ENCODE results near the gene ATP5F1E.
A peak's percentile ranks its signal among the peaks of the same experiment; 100 is the strongest.

ATP5F1E gene

DNA sequence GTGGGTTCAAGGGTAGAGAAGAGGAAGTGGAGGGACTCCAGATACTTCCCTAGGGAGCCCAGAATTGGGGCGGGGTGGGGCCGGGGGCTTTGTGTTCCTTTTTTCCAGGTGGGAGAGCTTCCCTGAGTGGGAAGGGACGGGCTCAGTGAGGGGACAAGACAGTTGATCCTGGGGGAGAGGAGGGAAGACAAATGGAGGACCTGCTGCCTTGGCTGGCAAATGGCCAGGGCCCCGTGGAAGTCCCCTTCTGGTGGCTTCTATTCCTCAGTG, 27.7 kb downstream of the ATP5F1E start:
- DNase-seq: peak in 1 of 2 donors; percentile 69
- intact Hi-C loops (cut with DNase I; ENCODE audit: low total_unique reads): no loop called here
- Histone ChIP-seq H3K4me3 (peak overlapping the region in 1 of 2 donors; percentile 90), H3K27ac (peak overlapping the region; percentile 86 to 94), H3K36me3 (peaks cover 11 to 34% (median 22%) of the 10 kb centered on the region in 3 donors), H3K27me3 (no peaks in the 10 kb centered on the region), H3K4me1 (peaks cover 0 to 50% (median 35%) of the 10 kb centered on the region in 4 donors), H3K9me3 (no peaks in the 10 kb centered on the region)
- TF ChIP-seq, protein P1, sequence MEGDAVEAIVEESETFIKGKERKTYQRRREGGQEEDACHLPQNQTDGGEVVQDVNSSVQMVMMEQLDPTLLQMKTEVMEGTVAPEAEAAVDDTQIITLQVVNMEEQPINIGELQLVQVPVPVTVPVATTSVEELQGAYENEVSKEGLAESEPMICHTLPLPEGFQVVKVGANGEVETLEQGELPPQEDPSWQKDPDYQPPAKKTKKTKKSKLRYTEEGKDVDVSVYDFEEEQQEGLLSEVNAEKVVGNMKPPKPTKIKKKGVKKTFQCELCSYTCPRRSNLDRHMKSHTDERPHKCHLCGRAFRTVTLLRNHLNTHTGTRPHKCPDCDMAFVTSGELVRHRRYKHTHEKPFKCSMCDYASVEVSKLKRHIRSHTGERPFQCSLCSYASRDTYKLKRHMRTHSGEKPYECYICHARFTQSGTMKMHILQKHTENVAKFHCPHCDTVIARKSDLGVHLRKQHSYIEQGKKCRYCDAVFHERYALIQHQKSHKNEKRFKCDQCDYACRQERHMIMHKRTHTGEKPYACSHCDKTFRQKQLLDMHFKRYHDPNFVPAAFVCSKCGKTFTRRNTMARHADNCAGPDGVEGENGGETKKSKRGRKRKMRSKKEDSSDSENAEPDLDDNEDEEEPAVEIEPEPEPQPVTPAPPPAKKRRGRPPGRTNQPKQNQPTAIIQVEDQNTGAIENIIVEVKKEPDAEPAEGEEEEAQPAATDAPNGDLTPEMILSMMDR (IDR thresholded peaks at IDR 0.05): no peak

DNA sequence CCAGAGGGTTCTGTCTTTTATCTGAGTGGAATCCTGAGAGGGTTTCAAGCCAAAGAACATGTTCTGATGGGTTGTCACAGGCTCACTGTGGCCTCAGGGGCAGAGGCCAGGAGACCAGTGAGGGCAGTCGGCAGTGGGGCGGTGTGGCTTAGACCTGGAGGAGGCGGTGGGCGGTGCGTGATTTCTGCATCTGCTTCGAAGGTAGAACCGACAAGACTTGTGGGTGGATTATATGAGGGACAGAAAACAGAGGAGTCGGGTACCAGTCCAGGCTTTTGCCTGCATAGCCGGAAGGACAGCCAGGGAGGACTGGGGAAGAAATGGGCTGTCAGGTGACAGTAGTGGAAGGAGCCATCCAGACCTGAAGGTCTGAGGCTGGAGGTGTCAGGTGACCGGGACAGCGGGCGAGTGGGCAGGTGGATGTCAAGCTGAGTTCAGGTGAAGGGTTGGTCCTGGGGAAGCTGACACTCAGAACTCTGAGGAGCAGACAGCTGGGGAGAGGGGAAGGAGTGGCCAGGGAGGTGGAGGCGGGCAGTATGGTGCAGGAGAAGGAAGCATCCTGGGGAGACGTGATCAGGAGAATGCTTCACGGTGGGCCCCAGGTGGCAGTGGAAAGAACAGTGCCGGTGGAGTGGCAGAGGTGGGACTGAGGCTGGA, 28.2 kb downstream of the ATP5F1E start:
- Histone ChIP-seq H3K36me3 (peaks cover 11 to 38% (median 27%) of the 10 kb centered on the region in 3 donors), H3K9me3 (no peaks in the 10 kb centered on the region), H3K4me3 (peak overlapping the region in 1 of 2 donors; percentile 90)

DNA sequence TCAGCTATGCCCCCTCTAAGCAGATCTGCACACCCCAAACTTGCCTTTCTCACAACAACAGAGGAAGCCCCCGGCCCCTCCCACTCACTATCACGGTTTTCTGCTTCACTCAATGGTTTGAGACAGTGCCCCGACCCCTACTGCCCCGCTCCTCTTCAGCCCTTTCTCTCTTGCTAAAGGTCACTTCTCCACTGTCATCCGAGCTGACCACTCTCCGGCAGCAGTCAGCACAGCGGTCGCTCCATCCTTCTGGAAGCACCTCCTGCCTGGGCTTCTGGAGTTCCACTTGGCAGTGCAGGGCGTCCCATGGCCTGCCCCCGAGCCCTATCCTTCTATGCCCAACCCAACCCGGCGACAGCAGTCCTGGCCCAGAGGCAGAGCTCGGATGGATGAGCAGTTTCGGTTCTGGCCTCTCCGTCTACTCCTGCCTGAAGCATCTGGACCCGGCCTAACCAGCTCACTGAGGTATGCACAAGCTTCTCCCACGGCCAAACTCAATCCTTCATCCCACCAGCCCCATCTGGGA, 29.2 kb downstream of the ATP5F1E start:
- Histone ChIP-seq H3K27me3 (no peaks in the 10 kb centered on the region), H3K4me3 (no peak overlapping the region), H3K9me3 (no peaks in the 10 kb centered on the region), H3K36me3 (peaks cover 11 to 49% (median 36%) of the 10 kb centered on the region in 3 donors), H3K4me1 (peaks cover 0 to 49% (median 35%) of the 10 kb centered on the region in 4 donors), H3K27ac (no peak overlapping the region)
- TF ChIP-seq, protein P1 (IDR thresholded peaks at IDR 0.05): no peak
- intact Hi-C loops (cut with DNase I; ENCODE audit: low total_unique reads): no loop called here
- peak in 1 of 2 donors; percentile 60 for DNase-seq

More for the DNA sequence above, 28.2 kb downstream of the ATP5F1E start:
- H3K27me3 ChIP-seq: no peaks in the 10 kb centered on the region
- peak in 1 of 2 donors; percentile 57 for DNase-seq
- TF ChIP-seq, protein P1 (IDR thresholded peaks at IDR 0.05): no peak
- H3K4me1 ChIP-seq: peaks cover 0 to 50% (median 35%) of the 10 kb centered on the region in 4 donors
- intact Hi-C loops (cut with DNase I; ENCODE audit: low total_unique reads): no loop called here
- H3K27ac ChIP-seq: peak overlapping the region; percentile 86 to 94

DNA sequence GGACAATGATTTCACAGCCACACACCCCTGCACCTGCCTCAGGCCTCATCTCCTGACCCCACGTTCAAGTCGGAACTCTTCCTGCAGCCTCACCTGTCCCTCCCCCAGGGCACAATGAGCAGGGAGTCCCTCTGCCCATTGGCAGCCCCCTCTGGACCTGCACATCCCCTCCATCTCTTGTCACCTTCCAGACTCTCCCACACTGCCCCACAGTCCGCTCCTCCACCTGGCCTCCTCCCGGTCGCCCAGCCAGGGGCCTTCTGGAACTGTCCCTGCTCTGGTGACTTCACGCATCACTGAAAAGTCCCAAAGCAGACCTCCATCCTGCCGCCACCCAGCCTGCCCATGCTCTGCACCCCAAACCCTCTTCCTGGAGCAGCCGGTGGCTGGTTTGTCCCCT, 29.7 kb downstream of the ATP5F1E start:
- no peak overlapping the region for H3K27ac ChIP-seq
- no peak overlapping the region for H3K4me3 ChIP-seq
- intact Hi-C loops (cut with DNase I; ENCODE audit: low total_unique reads): no loop called here
- peaks cover 0 to 44% (median 33%) of the 10 kb centered on the region in 4 donors for H3K4me1 ChIP-seq
- peaks cover 15 to 54% (median 42%) of the 10 kb centered on the region in 3 donors for H3K36me3 ChIP-seq
- H3K9me3 ChIP-seq: no peaks in the 10 kb centered on the region
- TF ChIP-seq, protein P1 (IDR thresholded peaks at IDR 0.05): no peak
- peak in 1 of 2 donors; percentile 59 for DNase-seq
- no peaks in the 10 kb centered on the region for H3K27me3 ChIP-seq

DNA sequence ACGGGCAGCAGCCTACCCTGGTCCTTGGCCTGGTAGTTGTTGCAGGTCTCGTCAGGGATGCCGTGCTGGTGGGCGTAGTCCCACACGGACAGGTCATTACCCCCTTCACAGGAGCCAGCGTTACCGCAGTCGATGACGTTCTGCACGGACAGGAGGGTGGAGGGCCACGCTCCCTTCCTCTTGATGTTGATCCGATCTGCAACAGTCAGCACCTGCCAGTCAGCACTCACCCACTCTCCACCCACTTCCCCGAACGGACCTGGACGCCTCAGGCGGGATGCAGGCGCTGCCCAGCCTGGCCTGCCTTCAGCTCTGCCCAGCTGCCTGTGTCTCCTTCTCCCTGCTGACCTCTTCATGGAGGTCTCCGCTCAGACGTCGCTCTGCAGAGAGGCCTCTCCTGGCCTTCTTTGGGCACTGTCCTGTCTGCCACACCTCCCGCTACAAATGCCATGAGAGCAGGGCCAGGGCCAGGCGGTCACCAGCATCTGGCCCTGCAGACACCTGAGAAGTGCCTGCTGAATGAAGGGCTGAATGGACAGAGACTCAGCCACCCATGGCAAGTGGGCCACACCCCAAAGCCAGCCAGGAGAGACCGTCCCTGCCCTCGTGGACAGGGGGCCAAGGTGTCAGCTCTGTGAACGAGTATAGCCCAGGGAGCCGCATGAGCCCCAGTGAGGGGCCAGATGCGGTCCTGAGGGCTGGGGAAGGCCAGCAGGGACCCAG, 30.5 kb downstream of the ATP5F1E start:
- no peak overlapping the region for H3K4me3 ChIP-seq
- no peaks in the 10 kb centered on the region for H3K9me3 ChIP-seq
- intact Hi-C loops (cut with DNase I; ENCODE audit: low total_unique reads): no loop called here
- peak in 1 of 2 donors; percentile 60 for DNase-seq
- H3K27ac ChIP-seq: no peak overlapping the region
- no peaks in the 10 kb centered on the region for H3K27me3 ChIP-seq
- peaks cover 0 to 38% (median 31%) of the 10 kb centered on the region in 4 donors for H3K4me1 ChIP-seq
- peaks cover 21 to 62% (median 49%) of the 10 kb centered on the region in 3 donors for H3K36me3 ChIP-seq
- TF ChIP-seq, protein P1 (IDR thresholded peaks at IDR 0.05): no peak

Measured in tibial artery (tissue), 4 donors.